ENCODE data around the gene SPACA7.

The SPACA7 gene

DNA sequence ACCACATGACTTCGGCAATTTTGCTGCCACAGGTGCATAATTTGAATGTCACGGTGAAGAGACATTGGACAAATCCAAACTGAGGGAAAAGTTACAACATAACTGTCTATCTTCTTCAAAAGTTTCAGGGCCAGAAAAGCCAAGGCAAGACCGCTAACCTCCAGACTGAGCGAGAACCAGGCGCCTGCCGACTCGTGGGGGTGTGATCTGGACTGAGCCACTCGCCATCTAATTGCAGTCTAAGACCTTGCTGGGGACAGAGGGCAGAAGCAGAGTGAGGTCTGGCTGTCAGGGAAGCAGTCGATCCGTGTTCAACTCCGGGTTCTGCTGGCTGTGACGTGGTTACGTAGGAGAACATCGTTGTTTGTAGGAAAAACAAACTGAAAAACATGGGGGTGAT lies 88.6 kb downstream of the SPACA7 start:
- Histone ChIP-seq H3K9ac (ENCODE audit: low read length) (no peak overlapping the region), H3K27me3 (ENCODE audit: control insufficient read depth, insufficient read depth, low read length) (no peaks in the 10 kb centered on the region), H3K4me1 (ENCODE audit: control insufficient read depth, low read depth, low read length) (no peaks in the 10 kb centered on the region), H3K36me3 (ENCODE audit: control insufficient read depth, low read depth, low read length) (no peaks in the 10 kb centered on the region), H3K9me3 (ENCODE audit: control insufficient read depth, low read depth, low read length) (no peaks in the 10 kb centered on the region), H3K4me3 (ENCODE audit: low read length) (no peak overlapping the region), H3K27ac (ENCODE audit: low read length) (no peak overlapping the region)

DNA sequence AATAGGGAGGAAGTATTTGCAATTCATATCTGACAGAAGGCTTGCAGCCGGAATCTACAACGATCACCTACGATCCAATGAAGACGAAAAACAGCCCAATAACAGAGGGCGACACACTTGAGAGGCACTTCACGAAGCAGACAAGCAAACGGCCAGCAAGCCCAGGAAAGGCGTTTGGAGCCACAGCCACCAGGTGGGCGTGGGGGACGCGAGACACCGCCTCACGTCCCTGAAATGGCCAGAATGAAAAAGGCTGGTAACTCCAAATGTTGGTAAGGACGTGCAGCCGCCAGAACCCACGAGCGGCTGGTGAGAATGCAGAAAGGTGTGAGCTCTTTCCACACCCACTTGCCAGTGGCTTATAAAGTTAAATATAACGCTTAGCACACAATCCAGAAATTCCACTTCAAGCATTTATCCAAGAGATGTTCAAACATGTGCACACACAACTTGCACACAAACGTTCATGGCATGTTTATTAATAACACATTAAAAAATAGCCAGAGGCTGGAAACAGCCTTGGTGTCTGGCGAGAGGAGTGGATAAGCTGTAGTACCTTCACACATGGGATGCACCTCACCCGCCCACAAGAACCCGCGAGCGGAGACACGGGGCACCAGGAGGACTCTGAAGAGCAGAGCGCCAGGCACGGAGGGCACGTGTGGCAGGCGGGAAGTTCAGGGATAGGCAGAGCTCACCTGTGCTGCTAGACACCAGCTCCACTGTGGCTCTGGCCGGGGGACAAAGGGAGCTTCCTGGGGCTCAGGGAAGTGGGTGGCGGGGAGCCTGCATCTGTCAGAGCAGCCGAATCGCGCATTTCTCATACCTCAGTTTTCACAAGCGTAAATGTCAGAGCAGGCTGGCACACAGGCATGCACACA lies 89.3 kb downstream of the SPACA7 start:
- Histone ChIP-seq H3K36me3 (ENCODE audit: control insufficient read depth, low read depth, low read length) (no peaks in the 10 kb centered on the region), H3K9ac (ENCODE audit: low read length) (no peak overlapping the region), H3K27ac (ENCODE audit: low read length) (no peak overlapping the region), H3K4me1 (ENCODE audit: control insufficient read depth, low read depth, low read length) (no peaks in the 10 kb centered on the region), H3K27me3 (ENCODE audit: control insufficient read depth, insufficient read depth, low read length) (no peaks in the 10 kb centered on the region), H3K9me3 (ENCODE audit: control insufficient read depth, low read depth, low read length) (no peaks in the 10 kb centered on the region), H3K4me3 (ENCODE audit: low read length) (no peak overlapping the region)

DNA sequence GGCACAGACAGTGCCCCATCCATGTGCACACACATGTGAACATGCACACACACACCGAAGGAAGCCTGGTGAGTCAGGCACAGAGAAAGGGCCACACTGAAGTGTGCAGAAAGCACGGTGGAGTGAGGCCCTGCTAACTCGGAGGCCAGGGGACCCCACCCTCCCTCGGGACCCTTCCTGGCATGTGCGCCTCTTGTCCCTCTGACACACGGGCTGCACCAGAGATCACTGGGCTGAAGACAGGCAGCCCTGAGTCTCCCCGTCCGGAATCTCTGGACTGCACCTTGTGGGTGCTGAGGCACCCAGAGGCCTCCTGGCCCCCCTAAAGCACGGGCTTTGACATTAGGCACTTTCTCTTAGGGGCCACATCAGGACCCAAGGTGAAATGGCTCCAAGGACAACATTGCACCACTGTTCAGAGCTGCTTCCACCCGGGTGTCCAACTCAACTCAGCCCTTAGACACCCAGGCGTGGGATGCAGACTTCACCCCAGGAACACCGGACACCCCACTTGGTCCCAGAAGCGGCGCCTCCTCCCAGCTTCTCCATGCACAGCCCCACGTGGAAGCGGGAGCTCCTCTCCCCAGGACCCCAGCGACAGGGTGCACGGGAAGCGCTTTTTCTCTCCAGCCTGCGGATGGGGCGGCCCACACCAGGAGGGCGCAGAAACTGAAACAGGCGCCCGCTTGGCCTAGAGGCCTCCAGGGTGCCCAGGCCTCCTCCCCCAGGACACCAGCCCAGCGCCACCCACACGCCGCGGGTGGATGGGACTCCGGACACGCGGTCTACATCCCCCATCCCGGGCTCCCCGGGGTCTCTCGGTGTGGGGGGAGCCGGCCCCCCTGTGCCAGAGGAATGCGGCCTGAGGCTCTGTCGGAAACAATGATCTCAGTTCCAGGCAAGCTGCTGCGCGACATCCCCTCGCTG lies 90.2 kb downstream of the SPACA7 start:
- no peaks in the 10 kb centered on the region for H3K9me3 ChIP-seq (ENCODE audit: control insufficient read depth, low read depth, low read length)
- no peaks in the 10 kb centered on the region for H3K36me3 ChIP-seq (ENCODE audit: control insufficient read depth, low read depth, low read length)
- H3K9ac ChIP-seq (ENCODE audit: low read length): no peak overlapping the region
- no peaks in the 10 kb centered on the region for H3K27me3 ChIP-seq (ENCODE audit: control insufficient read depth, insufficient read depth, low read length)
- no peak overlapping the region for H3K4me3 ChIP-seq (ENCODE audit: low read length)
- H3K4me1 ChIP-seq (ENCODE audit: control insufficient read depth, low read depth, low read length): no peaks in the 10 kb centered on the region
- H3K27ac ChIP-seq (ENCODE audit: low read length): no peak overlapping the region

DNA sequence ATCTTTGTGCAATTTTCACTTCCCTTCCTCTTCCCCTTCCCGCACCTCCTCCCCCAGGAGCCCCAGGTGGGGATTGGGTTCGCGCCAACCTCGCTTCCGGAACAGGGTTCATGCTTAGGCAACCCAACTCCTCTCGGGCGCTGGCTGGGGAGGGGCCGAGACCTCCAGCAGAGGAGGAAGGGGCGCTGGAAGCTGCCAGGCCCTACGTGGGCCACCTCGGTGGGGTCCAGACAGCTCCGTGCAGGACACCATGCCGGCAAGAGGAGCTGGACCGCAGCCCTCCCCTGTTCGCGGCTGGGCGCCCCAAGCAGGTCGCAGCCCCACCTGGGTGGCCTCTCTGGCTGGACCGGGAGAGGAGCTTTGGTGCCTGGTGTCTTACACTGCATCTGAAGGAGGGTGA lies 91.1 kb downstream of the SPACA7 start:
- no peaks in the 10 kb centered on the region for H3K9me3 ChIP-seq (ENCODE audit: control insufficient read depth, low read depth, low read length)
- H3K9ac ChIP-seq (ENCODE audit: low read length): no peak overlapping the region
- no peaks in the 10 kb centered on the region for H3K36me3 ChIP-seq (ENCODE audit: control insufficient read depth, low read depth, low read length)
- H3K4me1 ChIP-seq (ENCODE audit: control insufficient read depth, low read depth, low read length): no peaks in the 10 kb centered on the region
- H3K4me3 ChIP-seq (ENCODE audit: low read length): no peak overlapping the region
- H3K27ac ChIP-seq (ENCODE audit: low read length): no peak overlapping the region
- H3K27me3 ChIP-seq (ENCODE audit: control insufficient read depth, insufficient read depth, low read length): no peaks in the 10 kb centered on the region

DNA sequence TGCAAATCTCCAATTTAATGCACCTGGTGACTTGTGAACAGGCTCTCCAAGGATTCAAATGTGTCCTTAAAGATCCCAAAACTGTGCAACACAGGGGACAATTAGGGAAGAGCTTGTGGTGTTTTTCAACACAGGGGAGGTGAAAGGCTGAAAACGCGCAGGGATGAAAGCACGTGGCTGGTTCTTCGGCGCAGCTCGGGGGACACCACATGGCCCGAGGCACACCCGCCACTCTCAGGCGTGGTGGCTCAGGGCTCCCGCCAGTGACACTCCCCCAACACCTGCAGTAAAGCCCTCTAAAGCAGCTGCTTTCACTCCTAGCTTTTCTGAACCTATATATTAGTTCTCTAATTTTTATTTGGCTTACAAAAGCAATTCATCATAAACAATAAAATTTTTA lies 91.9 kb downstream of the SPACA7 start:
- H3K36me3 ChIP-seq (ENCODE audit: control insufficient read depth, low read depth, low read length): no peaks in the 10 kb centered on the region
- H3K27me3 ChIP-seq (ENCODE audit: control insufficient read depth, insufficient read depth, low read length): no peaks in the 10 kb centered on the region
- no peaks in the 10 kb centered on the region for H3K4me1 ChIP-seq (ENCODE audit: control insufficient read depth, low read depth, low read length)
- no peak overlapping the region for H3K9ac ChIP-seq (ENCODE audit: low read length)
- no peaks in the 10 kb centered on the region for H3K9me3 ChIP-seq (ENCODE audit: control insufficient read depth, low read depth, low read length)
- H3K4me3 ChIP-seq (ENCODE audit: low read length): no peak overlapping the region
- no peak overlapping the region for H3K27ac ChIP-seq (ENCODE audit: low read length)

DNA sequence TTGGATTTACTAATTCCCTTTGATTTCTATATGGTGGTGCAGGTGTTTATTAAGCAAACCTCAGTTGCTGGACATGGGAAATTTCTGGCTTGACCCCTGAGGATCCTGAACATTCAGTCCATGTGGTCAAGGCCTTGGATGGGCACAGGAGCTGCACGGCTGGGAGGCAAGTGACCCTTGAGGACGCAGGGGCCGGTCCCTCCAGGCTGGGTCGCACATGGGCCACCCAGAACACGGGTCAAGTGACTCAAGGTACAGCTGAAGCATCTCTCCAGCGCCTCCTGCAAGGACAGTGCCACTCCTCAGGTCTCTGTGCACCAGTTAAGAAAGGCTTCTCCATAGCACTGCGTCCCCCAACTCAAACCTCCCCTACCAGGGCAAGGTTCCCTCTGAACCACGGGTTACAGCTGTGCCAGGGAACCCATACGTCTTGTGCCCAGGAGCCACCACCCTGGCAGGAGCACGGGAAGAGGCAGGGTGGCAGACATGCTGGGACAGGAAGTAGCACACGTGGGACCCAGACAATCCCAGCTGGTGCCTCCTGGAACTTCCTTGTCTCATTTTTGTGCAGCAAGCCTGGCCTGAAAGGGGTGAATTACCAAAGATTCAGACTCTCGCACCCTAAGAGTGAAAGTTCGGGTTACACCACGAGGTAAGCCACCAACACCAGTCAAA lies 93.1 kb downstream of the SPACA7 start:
- no peak overlapping the region for H3K4me3 ChIP-seq (ENCODE audit: low read length)
- no peak overlapping the region for H3K9ac ChIP-seq (ENCODE audit: low read length)
- H3K27ac ChIP-seq (ENCODE audit: low read length): no peak overlapping the region
- no peaks in the 10 kb centered on the region for H3K4me1 ChIP-seq (ENCODE audit: control insufficient read depth, low read depth, low read length)
- H3K27me3 ChIP-seq (ENCODE audit: control insufficient read depth, insufficient read depth, low read length): no peaks in the 10 kb centered on the region
- H3K36me3 ChIP-seq (ENCODE audit: control insufficient read depth, low read depth, low read length): no peaks in the 10 kb centered on the region
- H3K9me3 ChIP-seq (ENCODE audit: control insufficient read depth, low read depth, low read length): no peaks in the 10 kb centered on the region

DNA sequence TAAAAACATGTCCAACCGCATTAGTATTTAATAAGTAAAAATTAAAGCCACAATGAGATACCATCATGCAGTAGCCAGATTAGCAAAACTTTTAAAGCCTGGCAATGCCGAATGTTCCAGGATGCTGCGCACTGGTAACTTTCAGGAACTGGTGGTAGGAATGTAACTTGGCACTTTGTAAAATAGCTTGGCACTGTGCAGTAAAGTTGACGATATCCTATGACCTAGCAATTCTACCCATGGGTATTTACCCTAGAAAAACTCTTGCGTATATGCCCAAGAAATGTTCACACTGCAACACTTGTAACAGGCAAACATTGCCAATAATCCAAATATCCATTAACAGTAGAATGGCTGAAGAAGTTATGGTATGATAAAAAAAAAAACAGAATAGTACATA lies 97.7 kb downstream of the SPACA7 start:
- Histone ChIP-seq H3K9me3 (ENCODE audit: control insufficient read depth, low read depth, low read length) (no peaks in the 10 kb centered on the region), H3K27me3 (ENCODE audit: control insufficient read depth, insufficient read depth, low read length) (no peaks in the 10 kb centered on the region), H3K27ac (ENCODE audit: low read length) (no peak overlapping the region), H3K36me3 (ENCODE audit: control insufficient read depth, low read depth, low read length) (no peaks in the 10 kb centered on the region), H3K4me1 (ENCODE audit: control insufficient read depth, low read depth, low read length) (no peaks in the 10 kb centered on the region), H3K4me3 (ENCODE audit: low read length) (no peak overlapping the region), H3K9ac (ENCODE audit: low read length) (no peak overlapping the region)

DNA sequence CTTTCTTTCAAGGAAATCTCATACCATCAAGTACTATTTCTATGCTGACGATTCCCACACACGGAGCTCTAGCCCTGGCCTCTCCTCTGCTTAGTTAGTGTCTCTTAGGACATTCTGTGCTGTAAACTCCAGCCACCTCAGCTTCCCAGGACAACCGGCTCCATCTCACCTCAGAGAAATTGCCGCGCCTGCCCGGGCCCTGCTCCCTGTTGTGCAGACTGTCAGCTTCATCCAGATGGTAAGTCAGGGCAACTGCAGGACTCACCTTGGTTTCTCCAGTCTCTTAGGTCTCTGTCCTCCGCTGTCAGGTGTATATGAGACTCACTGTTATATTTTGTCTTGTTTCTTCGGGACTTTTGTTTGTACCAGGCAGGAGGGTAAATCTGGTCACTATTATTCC lies 98.7 kb downstream of the SPACA7 start:
- Histone ChIP-seq H3K9me3 (ENCODE audit: control insufficient read depth, low read depth, low read length) (no peaks in the 10 kb centered on the region), H3K4me1 (ENCODE audit: control insufficient read depth, low read depth, low read length) (no peaks in the 10 kb centered on the region), H3K4me3 (ENCODE audit: low read length) (no peak overlapping the region), H3K27me3 (ENCODE audit: control insufficient read depth, insufficient read depth, low read length) (no peaks in the 10 kb centered on the region), H3K9ac (ENCODE audit: low read length) (no peak overlapping the region), H3K27ac (ENCODE audit: low read length) (no peak overlapping the region), H3K36me3 (ENCODE audit: control insufficient read depth, low read depth, low read length) (no peaks in the 10 kb centered on the region)

DNA sequence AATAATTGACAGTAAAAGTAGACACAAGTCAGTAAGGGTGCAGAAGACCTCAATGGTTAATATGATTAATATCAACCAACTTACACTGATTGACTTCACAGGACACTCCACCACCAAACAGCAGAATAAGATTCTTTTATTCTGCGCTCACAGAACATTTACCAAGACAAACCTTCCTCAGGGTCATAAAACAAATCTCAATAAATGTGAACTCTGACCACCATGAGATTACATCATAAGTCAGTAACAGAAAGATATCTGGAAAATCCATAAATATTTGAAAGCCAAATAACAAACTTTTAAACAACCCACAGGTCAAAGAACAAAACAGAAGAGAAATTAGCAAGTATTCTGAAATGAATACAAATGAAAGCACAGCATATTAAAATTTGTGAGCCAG lies 99.7 kb downstream of the SPACA7 start:
- H3K36me3 ChIP-seq (ENCODE audit: control insufficient read depth, low read depth, low read length): no peaks in the 10 kb centered on the region
- H3K27ac ChIP-seq (ENCODE audit: low read length): no peak overlapping the region
- H3K4me1 ChIP-seq (ENCODE audit: control insufficient read depth, low read depth, low read length): no peaks in the 10 kb centered on the region
- H3K9me3 ChIP-seq (ENCODE audit: control insufficient read depth, low read depth, low read length): no peaks in the 10 kb centered on the region
- no peaks in the 10 kb centered on the region for H3K27me3 ChIP-seq (ENCODE audit: control insufficient read depth, insufficient read depth, low read length)
- no peak overlapping the region for H3K4me3 ChIP-seq (ENCODE audit: low read length)
- H3K9ac ChIP-seq (ENCODE audit: low read length): no peak overlapping the region

DNA sequence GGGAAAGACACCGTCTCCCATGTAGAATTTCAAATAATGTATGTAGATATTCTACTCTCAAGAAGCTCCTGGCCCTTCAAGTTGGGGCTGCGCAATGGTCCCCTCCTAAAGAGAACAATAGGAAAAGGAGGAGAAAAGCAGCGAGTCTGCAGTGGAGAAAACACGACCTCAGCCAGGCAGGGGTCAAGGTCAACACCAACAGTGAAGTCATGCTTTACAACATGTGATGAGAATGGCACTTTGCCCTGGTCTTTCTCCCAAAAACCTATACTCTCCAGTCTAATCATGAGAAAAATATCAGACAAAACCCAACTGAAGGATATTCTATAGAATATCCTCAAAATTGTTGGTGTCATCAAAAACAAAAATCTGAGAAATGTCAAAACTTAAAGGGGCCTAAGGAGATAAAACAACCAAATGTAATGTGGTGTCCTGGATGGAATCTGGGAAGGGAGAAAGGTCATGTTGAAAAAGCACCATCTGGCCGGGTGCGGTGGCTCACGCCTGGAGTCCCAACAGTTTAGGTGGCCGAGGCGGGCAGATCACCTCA lies 101.0 kb downstream of the SPACA7 start:
- H3K9me3 ChIP-seq (ENCODE audit: control insufficient read depth, low read depth, low read length): no peaks in the 10 kb centered on the region

DNA sequence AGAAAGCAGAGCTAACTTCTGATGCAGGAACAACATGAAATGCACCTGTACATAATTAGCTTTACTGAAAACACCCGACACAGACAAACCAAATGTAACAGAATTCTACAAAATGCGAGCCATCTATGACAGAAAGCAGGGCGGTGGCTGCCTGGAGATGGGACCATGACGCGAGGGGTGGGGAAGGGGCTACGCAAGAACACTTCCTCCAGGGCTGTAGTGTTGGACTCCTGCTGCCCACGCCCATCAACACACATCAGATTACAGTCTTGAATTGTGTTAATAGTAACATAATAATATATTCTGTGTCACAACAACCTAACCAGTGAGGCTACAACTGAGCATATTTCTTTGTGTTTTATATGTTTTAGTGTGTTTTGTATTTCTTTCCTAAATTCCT lies 103.2 kb downstream of the SPACA7 start:
- H3K4me3 ChIP-seq (ENCODE audit: low read length): no peak overlapping the region

More for the DNA sequence above, 101.0 kb downstream of the SPACA7 start:
- Histone ChIP-seq H3K4me3 (ENCODE audit: low read length) (no peak overlapping the region), H3K9ac (ENCODE audit: low read length) (no peak overlapping the region), H3K36me3 (ENCODE audit: control insufficient read depth, low read depth, low read length) (no peaks in the 10 kb centered on the region), H3K27ac (ENCODE audit: low read length) (no peak overlapping the region), H3K4me1 (ENCODE audit: control insufficient read depth, low read depth, low read length) (no peaks in the 10 kb centered on the region), H3K27me3 (ENCODE audit: control insufficient read depth, insufficient read depth, low read length) (no peaks in the 10 kb centered on the region)

More for the DNA sequence above, 103.2 kb downstream of the SPACA7 start:
- no peak overlapping the region for H3K9ac ChIP-seq (ENCODE audit: low read length)
- H3K4me1 ChIP-seq (ENCODE audit: control insufficient read depth, low read depth, low read length): no peaks in the 10 kb centered on the region
- H3K36me3 ChIP-seq (ENCODE audit: control insufficient read depth, low read depth, low read length): no peaks in the 10 kb centered on the region
- H3K9me3 ChIP-seq (ENCODE audit: control insufficient read depth, low read depth, low read length): no peaks in the 10 kb centered on the region
- H3K27me3 ChIP-seq (ENCODE audit: control insufficient read depth, insufficient read depth, low read length): no peaks in the 10 kb centered on the region
- no peak overlapping the region for H3K27ac ChIP-seq (ENCODE audit: low read length)

Measured in iPS-18a (cell line).